GM18858 (cell line): ENCODE results near the gene DOCK10.
"Not testable (repeated sequence)": the region's sequence is repeated elsewhere in the genome, so short reads cannot be mapped to it uniquely, and the experiment has no call there.

Experiments used
- ATAC-seq: cut with Tn5 transposase; IDR thresholded peaks from one replicate; pipeline ENCODE4 v1.9.1; 2021; ENCODE audit not compliant: unreplicated experiment

DOCK10 gene

GRCh38 chr2:224951723-224952481 is 90.4 kb downstream of the DOCK10 start:
- ATAC-seq: peak; percentile 20

GRCh38 chr2:224948859-224949258 is 93.4 kb downstream of the DOCK10 start:
- ATAC-seq: no peak

GRCh38 chr2:224948005-224948404 is 94.3 kb downstream of the DOCK10 start:
- no peak for ATAC-seq

GRCh38 chr2:224947566-224947965 is 94.7 kb downstream of the DOCK10 start:
- no peak for ATAC-seq

DNA sequence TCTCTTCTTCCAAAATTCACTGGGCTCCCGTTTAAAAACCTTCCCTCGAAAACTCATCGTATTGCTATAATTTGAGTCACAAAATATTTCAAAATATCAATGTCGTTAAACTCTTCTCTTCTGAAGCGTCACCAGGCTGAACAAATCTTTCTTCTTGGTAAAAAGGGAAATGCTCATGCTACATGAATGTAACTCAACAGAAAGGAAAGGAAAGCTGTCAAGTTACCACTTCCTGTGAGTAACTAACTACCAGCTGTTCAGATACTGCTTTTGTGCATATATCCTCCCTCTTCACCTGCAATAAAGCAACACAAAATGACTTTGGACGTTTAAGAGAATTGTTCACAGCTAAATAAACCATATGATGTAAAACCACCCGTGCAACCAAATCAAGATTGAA is 95.4 kb downstream of the DOCK10 start:
- peak; percentile 68 for ATAC-seq

GRCh38 chr2:224944707-224945547 is 97.3 kb downstream of the DOCK10 start:
- no peak for ATAC-seq

GRCh38 chr2:224943601-224944041 is 98.6 kb downstream of the DOCK10 start:
- ATAC-seq: not testable (repeated sequence)

DNA sequence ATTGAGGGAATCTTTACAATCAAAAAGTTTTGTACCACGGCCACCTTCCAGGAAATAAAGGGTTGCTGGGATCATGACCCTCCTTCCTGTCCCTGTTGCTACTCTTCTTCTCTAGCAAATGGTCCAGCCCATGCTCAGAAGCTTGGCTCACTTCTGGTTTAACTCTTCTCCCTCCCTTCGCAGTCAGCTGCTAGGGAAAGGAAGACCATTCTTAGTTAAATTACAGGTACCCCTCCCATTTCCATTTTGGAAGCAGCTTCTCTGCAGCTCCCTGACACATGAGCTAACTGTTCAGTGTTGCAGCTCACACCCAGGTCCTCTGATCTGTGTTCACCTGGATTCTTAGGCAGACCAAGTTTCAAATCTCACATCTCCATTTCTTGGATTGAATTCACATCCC is 100.3 kb downstream of the DOCK10 start:
- no peak for ATAC-seq

DNA sequence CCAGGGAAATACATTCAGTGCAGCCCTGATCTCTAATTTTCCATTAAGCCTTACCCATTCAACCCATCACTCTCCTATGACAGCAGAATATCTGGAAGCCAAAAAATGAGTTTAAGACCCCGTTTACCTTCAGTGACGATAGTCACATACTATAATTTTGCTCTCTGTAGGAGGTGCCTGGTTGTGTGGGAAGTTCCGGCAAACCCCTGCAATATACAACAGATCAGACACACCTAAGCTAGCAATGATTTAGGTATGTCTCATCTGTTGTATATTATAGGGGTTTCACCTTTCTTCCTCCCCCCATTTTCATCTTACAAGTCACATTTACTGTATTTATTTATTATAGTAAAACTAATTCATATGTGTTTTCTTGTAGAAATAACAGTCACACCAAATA is 101.7 kb downstream of the DOCK10 start:
- ATAC-seq: no peak

GRCh38 chr2:224938651-224939182 is 103.6 kb downstream of the DOCK10 start:
- peak; percentile 25 for ATAC-seq

DNA sequence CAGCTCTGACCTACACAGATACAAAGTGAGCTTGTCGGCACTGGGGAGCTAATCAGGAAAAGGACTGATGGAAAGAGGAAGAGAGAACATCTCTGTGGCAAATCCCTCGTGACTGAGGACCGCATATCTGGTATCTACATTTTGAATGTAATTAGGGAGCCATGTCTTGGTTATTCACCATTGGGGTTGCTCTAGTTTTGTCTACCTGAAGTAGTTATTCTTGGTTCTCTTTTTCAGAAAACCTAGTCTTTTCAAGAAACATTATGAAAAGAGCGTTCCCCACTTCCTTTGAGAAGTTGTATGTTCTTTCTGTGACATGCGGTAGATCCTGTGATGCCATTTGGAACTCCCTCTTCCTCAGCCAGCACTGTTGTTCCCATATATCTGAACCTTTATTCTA is 104.4 kb downstream of the DOCK10 start:
- ATAC-seq: peak; percentile 84

- ATAC-seq: no peak
Measured at GRCh38 chr2:224934526-224935188, 107.6 kb downstream of the DOCK10 start.

GRCh38 chr2:224933431-224933830 is 108.8 kb downstream of the DOCK10 start:
- ATAC-seq: no peak

- no peak for ATAC-seq
Measured at GRCh38 chr2:224932522-224932921, 109.7 kb downstream of the DOCK10 start.

DNA sequence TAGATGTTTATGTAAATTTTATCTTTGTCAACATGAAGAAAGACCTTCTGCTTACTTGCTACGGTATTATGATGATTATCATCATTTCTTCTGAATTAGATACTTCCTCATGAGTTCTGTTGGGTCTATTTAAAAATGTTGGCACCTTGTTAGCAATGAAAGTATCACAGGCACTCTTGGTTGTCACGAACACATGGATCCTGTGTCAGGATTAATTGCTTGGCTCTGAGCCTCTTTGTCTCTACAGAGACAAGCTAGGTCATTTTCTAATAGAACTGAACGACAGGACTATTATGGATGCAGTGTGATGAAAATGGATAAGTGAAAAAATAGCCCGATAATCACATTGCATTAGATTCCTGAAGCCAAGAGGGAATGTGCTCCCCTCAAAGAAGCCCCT is 110.3 kb downstream of the DOCK10 start:
- ATAC-seq: no peak

DNA sequence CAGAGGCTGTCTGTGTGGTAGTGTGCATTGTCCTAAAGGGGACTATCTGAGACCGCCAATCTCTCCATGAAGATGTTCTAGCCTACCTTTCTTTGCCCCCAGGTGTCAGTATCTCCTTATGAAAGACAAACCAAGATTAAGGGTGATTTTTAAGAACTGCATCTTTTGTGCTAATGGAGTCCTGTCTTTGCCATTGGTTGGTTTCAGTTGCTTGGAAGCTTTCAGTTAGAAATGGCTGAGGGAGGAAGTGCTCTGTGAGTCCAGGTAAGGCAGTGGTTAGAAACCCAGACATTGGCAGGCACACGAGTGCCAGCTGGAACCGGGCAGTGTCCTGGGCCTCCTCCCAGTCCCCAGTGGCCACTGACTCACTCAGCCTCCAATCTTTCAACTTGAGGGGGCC is 111.3 kb downstream of the DOCK10 start:
- no peak for ATAC-seq

GRCh38 chr2:224930124-224930523 is 112.1 kb downstream of the DOCK10 start:
- no peak for ATAC-seq

DNA sequence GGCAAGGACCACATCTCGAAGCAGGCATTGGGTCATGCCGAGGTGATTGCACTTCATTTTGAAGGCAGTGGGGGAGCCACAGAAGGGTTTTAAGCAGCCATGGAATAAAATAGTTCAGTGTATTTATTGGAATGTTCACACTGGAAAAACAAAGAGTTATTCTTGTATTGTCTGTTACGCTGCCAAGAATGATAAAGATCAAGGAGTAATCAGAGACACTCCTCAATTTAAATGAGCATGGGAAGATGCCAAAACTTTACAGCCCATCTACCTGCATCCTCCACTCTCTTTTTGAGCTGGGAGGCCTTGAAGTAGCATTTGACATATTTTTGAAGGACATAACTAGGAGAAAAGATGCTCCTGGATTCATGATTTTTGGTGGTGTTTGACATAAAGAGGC is 112.8 kb downstream of the DOCK10 start:
- no peak for ATAC-seq

GRCh38 chr2:224927646-224928173 is 114.6 kb downstream of the DOCK10 start:
- ATAC-seq: no peak

DNA sequence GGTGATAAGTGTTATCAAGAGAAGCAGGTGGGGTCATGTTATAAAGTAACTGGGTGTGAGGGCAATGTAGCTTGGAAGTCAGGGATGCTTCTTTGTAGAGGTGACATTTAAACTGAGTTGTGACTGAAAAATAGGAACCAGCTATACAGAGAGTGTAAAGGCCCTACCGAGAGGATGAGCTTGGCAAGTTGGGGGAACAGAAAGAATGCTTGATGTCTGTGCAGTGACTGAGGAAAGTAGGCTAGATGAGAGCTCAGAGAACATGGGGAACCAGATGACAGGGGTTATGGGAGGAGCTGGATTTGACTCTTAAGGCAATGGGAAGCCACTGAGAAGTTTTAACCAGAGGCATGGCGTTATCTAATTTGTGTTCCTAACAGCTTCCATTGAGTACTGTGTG is 115.3 kb downstream of the DOCK10 start:
- no peak for ATAC-seq

- ATAC-seq: peak; percentile 27
Measured at GRCh38 chr2:224925810-224926100, 116.5 kb downstream of the DOCK10 start.
